Astrocyte of the cerebellum (primary cell): ENCODE data around the gene PDZD2.

ENCODE experiments used
- DNase-seq: peaks from one replicate; pipeline ENCODE4 v3.0.0-alpha.2; 2011; ENCODE audit warnings: low read depth
- H3K4me3 ChIP-seq: 2 replicates; pipeline ENCODE4 v1.5.1; 2011; ENCODE audit warnings: mild to moderate bottlenecking, low read depth, low read length, moderate library complexity
- CTCF ChIP-seq: IDR thresholded peaks from 2 replicates; pipeline ENCODE4 v1.5.1; 2012; ENCODE audit warnings: low read length, low read depth, moderate library complexity, mild to moderate bottlenecking; ENCODE audit errors: missing control alignments
- in situ Hi-C: cut with HindIII; loops from 2 replicates; pipeline ENCODE4 v1.10.0; 2017; ENCODE audit warnings: low sequenced_read_pairs

PDZD2 gene

GRCh38 chr5:31913808-31914207, 274.9 kb downstream of the PDZD2 start:
- DNase-seq = no peak
- in situ Hi-C loops = no loop called here
- no peak overlapping the region for H3K4me3 ChIP-seq
- no peak for TF ChIP-seq CTCF

DNA sequence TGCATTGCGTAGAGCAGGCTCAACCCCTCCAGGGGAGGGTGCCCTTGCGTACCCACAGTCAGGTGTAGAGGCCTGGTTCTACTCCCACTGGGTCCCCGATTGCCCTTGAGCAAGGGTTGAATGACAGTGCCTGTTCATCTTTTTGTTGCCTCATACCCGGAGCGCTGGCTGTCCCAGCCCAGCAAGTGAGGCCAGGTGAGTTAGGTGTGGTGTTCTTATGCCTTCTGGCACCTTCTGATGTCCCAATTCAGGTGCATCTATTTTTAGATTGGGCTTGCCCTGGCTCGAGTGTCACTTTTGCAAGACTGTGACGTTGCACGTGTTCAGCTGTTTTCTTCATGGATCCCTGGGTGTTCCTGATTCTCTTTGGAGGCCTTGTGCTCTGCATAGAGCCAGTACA, 277.4 kb downstream of the PDZD2 start:
- no peak for TF ChIP-seq CTCF
- no peak for DNase-seq
- H3K4me3 ChIP-seq = no peak overlapping the region
- in situ Hi-C loops = no loop called here

DNA sequence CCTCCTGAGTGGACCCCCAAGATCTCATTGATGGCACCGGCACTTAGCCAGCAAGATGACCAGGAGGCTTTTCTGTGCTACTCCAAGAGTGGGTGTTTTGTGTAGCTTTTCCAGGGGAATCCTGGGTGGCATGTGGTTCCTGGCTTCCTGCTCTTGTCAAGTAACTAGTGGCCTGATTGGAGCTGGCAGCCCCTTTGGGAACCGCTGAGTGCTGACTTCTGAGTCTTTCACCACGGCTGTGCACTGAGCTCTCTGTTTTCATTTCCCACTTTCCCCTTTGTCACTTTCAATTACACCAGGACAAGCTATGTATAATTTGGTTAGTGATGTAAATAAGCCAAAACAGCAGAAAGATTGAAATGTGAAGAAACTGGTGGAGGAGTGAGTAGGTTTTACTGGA, 279.8 kb downstream of the PDZD2 start:
- no peak overlapping the region for H3K4me3 ChIP-seq
- in situ Hi-C loops = no loop called here
- no peak for DNase-seq
- no peak for TF ChIP-seq CTCF

DNA sequence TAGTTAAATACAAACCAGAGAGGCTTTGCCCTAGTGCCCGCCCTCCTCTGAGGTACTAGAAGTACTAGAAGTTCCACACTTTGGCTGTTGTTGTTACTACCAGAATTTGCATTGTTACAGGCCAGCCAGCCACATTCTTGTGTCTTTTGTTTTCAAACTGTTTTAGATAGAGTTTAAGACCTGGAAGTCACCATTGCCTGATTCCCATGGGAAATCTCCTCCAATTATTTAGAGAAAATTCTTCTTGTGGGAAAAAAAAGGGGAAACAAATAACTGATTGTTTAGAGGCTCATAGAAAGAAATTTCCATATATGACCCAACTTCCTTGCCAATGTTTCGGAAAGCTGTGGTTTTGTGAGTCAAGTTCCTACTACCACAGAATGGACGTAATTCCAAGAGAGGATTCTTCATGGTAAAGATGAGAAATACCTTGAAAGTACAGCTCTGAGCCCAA, 282.9 kb downstream of the PDZD2 start:
- peak; percentile 98 for DNase-seq
- in situ Hi-C loops = no loop called here
- TF ChIP-seq CTCF = no peak
- H3K4me3 ChIP-seq = no peak overlapping the region

GRCh38 chr5:31924005-31924404, 285.1 kb downstream of the PDZD2 start:
- no peak for TF ChIP-seq CTCF

DNA sequence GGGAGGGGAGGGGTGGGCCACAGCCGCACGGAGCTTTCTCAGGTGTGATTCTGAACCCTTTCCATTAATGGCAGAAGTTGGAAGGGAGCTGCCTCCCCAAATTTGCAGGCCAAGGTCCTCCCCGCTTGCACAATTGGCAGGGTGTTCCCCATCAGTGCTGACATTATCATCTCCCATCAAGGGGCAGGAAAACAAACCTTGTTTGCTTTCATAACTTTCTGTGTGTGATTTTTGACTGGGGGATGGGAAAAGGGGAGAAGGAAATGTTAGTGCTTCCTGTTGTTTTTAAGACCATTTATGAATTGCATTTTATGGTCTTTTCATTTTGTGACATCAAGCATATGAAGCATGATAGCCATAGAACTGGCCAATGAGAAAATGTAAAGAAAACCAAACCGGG, 292.9 kb downstream of the PDZD2 start:
- no peak overlapping the region for H3K4me3 ChIP-seq
- TF ChIP-seq CTCF = no peak
- in situ Hi-C loops = no loop called here

More at GRCh38 chr5:31924005-31924404, 285.1 kb downstream of the PDZD2 start:
- no peak overlapping the region for H3K4me3 ChIP-seq
- DNase-seq = no peak
- in situ Hi-C loops = no loop called here

DNA sequence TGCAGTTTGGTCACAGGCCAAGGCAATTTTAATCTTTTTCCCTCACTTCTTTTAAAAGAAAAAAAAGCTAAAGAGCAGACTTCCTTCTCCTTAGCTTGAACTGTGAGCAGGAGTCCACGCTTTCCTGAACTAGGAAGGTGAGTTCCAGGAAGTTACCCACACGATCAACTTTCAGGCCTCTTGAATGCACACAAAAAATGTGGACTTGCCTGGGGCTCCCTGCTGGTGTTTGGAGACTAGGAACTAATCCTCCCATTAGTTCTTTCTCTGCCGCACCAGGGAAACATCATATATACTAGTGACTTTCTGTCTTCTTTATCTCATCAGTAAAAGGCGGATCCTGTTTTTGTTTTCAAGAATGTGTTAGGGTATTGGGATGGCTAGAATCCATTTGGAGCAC, 295.2 kb downstream of the PDZD2 start:
- no peak for DNase-seq
- in situ Hi-C loops = no loop called here
- TF ChIP-seq CTCF = no peak
- H3K4me3 ChIP-seq = no peak overlapping the region

More for the DNA sequence above, 292.9 kb downstream of the PDZD2 start:
- DNase-seq = no peak
